Caco-2 (cell line): ENCODE measurements around the gene RAPGEFL1. TPM values are rescaled to one million over a fixed set of nuclear protein-coding genes. Genes with fewer than 3 reads are reported as not detected.

ENCODE experiments used
- Bru-seq: library from RNA; stranded (reverse); fragments of 400-500 nt; gene quantifications from one replicate; lab custom pipeline; 2021; lab: Mats Ljungman, UMichigan
- BruChase-seq, 2 experiments: library from RNA; stranded (reverse); fragments of 400-500 nt; gene quantifications; one replicate each; lab custom pipeline; 2021; lab: Mats Ljungman, UMichigan
- BruUV-seq: library from RNA; stranded (reverse); fragments of 400-500 nt; replicated peaks from 2 replicates; lab custom pipeline; 2021; lab: Mats Ljungman, UMichigan
- CTCF ChIA-PET: fragments of 300-600 bp; sonication (Branson Sonifier 250); formaldehyde crosslinking; loops from one replicate; lab custom pipeline; 2022; ENCODE audit warnings: antibody characterized with exemption; lab: Charles Lee
- POLR2A ChIA-PET: fragments of 300-600 bp; sonication (Branson Sonifier 250); formaldehyde crosslinking; loops from one replicate; lab custom pipeline; 2022; ENCODE audit warnings: antibody characterized with exemption; lab: Charles Lee
- DNase-seq, 2 experiments: peaks; one replicate each; pipeline versions ENCODE4 v3.0.0 to v3.0.0-alpha.2; 2020 to 2022
- H3K27me3 ChIP-seq: replicated peaks from 2 replicates; pipeline ENCODE4 v1.6.0; 2011; ENCODE audit warnings: low read length; ENCODE audit not compliant: control insufficient read depth, insufficient read depth
- H3K36me3 ChIP-seq: 2 replicates; pipeline ENCODE4 v1.5.1; 2011; ENCODE audit warnings: low read length; ENCODE audit not compliant: control insufficient read depth, insufficient read depth
- H3K4me1 ChIP-seq: fragments of 250-450 bp; sonication (Bioruptor Pico); 2 replicates; pipeline ENCODE4 v1.5.1; 2020; ENCODE audit warnings: mild to moderate bottlenecking
- H3K4me3 ChIP-seq: 2 replicates; pipeline ENCODE4 v1.5.1; 2011; ENCODE audit warnings: low read depth, mild to moderate bottlenecking, control low read depth, low read length
- H3K9me3 ChIP-seq: fragments of 250-450 bp; sonication (Bioruptor Pico); 2 replicates; pipeline ENCODE4 v1.5.1; 2020; ENCODE audit warnings: mild to moderate bottlenecking, moderate library complexity
- H3K27ac Mint-ChIP-seq: one replicate; pipeline ENCODE4 v1.8.0; 2022; ENCODE audit warnings: mixed read lengths; ENCODE audit not compliant: unreplicated experiment
- H3K27me3 Mint-ChIP-seq: one replicate; pipeline ENCODE4 v1.8.0; 2022; ENCODE audit warnings: mixed read lengths; ENCODE audit not compliant: insufficient read depth, unreplicated experiment
- H3K36me3 Mint-ChIP-seq: one replicate; pipeline ENCODE4 v1.8.0; 2022; ENCODE audit warnings: mild to moderate bottlenecking, mixed read lengths; ENCODE audit not compliant: insufficient read depth, unreplicated experiment
- H3K4me1 Mint-ChIP-seq: one replicate; pipeline ENCODE4 v1.8.0; 2022; ENCODE audit warnings: low read depth, mixed read lengths; ENCODE audit not compliant: unreplicated experiment
- H3K4me3 Mint-ChIP-seq: one replicate; pipeline ENCODE4 v1.8.0; 2022; ENCODE audit warnings: mild to moderate bottlenecking, moderate library complexity, mixed read lengths; ENCODE audit not compliant: unreplicated experiment
- H3K9me3 Mint-ChIP-seq: one replicate; pipeline ENCODE4 v1.8.0; 2022; ENCODE audit warnings: mixed read lengths; ENCODE audit not compliant: unreplicated experiment
- intact Hi-C: fragments of 100-400 bp; cut with micrococcal nuclease; formaldehyde crosslinking; loops from one replicate; pipeline ENCODE4 v1.10.0; 2022; ENCODE audit not compliant: unreplicated experiment
- long read RNA-seq: library from polyadenylated mRNA; stranded (forward); transcript quantifications from one replicate; pipeline ENCODE4 v2.0.0, GENCODE V29; 2022
- total RNA-seq: library from RNA; stranded (reverse); gene quantifications from 2 replicates; pipeline ENCODE4 v1.2.3, GENCODE V29; 2022
- TF ChIP-seq, protein P1 (sequence below), 2 experiments: fragments of 200-600 bp in 1 of 2; IDR thresholded peaks; 1 replicate in 1 of 2; 2 replicates in 1 of 2; pipeline versions ENCODE4 v1.5.1 to v1.8.0; 2011 to 2022; ENCODE audit warnings: antibody characterized with exemption in 1 of 2, control low read depth in 1 of 2, inconsistent platforms in 1 of 2, low read depth in 1 of 2, low read length in 1 of 2, mild to moderate bottlenecking in 1 of 2, moderate library complexity in 1 of 2; ENCODE audit not compliant: insufficient read depth in 1 of 2, severe bottlenecking in 1 of 2, unreplicated experiment in 1 of 2

RAPGEFL1 gene
- total RNA-seq (13.2 and 15.0 TPM in 2 replicates), Bru-seq, nascent RNA (percentile 56 among the genes with signal in this experiment), BruChase-seq, experiment 1, labeled RNA remaining after a 2-hour chase (percentile 64 among the genes with signal in this experiment), BruChase-seq, experiment 2, labeled RNA remaining after a 6-hour chase (percentile 70 among the genes with signal in this experiment)
- long read RNA-seq, full-length matches to known transcripts = 1 of 7 reads
- long read RNA-seq, partial matches to known transcripts = 6 of 7 reads
- long read RNA-seq, other reads (novel, unspliced or antisense) = 0 of 7 reads

- no peaks in the 10 kb centered on the region for H3K27me3 Mint-ChIP-seq
- peaks cover 15% of the 10 kb centered on the region for H3K4me1 ChIP-seq
- H3K27me3 ChIP-seq = no peaks in the 10 kb centered on the region
- BruUV-seq = no TSS peak
- ChIA-PET POLR2A (no interaction called here), CTCF (interaction anchor here (0.6 to 1.0 kb wide), 3 partner anchors 9 to 162 kb away, joined by 3 to 6 read pairs (median 3); partner anchors contain the start of gene CSF3)
- peaks cover 3% of the 10 kb centered on the region for H3K36me3 ChIP-seq
- H3K4me1 Mint-ChIP-seq = peaks cover 21% of the 10 kb centered on the region
- TF ChIP-seq, protein P1, sequence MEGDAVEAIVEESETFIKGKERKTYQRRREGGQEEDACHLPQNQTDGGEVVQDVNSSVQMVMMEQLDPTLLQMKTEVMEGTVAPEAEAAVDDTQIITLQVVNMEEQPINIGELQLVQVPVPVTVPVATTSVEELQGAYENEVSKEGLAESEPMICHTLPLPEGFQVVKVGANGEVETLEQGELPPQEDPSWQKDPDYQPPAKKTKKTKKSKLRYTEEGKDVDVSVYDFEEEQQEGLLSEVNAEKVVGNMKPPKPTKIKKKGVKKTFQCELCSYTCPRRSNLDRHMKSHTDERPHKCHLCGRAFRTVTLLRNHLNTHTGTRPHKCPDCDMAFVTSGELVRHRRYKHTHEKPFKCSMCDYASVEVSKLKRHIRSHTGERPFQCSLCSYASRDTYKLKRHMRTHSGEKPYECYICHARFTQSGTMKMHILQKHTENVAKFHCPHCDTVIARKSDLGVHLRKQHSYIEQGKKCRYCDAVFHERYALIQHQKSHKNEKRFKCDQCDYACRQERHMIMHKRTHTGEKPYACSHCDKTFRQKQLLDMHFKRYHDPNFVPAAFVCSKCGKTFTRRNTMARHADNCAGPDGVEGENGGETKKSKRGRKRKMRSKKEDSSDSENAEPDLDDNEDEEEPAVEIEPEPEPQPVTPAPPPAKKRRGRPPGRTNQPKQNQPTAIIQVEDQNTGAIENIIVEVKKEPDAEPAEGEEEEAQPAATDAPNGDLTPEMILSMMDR (IDR thresholded peaks at IDR 0.05; ENCODE audit: insufficient read depth in 1 of 2, low read depth in 1 of 2, low read length in 1 of 2, severe bottlenecking in 1 of 2, unreplicated experiment in 1 of 2) = no peak
- no peaks in the 10 kb centered on the region for H3K9me3 ChIP-seq
- H3K27ac Mint-ChIP-seq = peak within 1 kb of the TSS; percentile 76
- no peaks in the 10 kb centered on the region for H3K9me3 Mint-ChIP-seq
- H3K36me3 Mint-ChIP-seq = peaks cover 49% of the 10 kb centered on the region
- intact Hi-C loops = loop anchor here (2.0 kb wide), 1 partner anchor 65 kb away; no protein-coding TSS in a partner anchor
- H3K4me3 Mint-ChIP-seq = peak within 1 kb of the TSS; percentile 73
- H3K4me3 ChIP-seq = peak within 1 kb of the TSS; percentile 68
- DNase-seq = peak; percentile 82 to 86
Measured at GRCh38 chr17:40177275-40177874, at the start of gene RAPGEFL1. Gene RAPGEFL1, plus strand, starts transcription at chr17:40177470. Its CDS starts 392 bp downstream, at chr17:40177862.

DNA sequence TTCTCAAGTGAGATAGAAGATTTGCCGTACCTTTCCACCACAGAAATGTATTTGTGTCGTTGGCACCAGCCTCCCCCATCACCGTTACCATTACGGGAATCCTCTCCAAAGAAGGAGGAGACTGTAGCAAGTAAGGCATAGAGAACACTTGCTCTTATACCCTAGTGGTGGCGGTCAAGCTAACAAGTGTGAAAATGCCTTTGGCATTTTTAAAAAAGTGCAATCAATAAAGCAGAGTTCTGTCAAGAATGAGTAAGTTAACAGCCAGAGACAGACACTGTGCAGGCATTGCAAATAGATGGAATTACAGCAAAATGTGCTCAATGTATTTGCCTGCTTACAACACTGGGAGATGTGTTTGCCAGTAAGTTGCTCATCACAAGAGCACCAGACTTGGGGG is 47.8 kb upstream of the RAPGEFL1 start:
- Histone ChIP-seq H3K27me3 (no peaks in the 10 kb centered on the region), H3K36me3 (peaks cover 13% of the 10 kb centered on the region), H3K4me3 (no peak overlapping the region), H3K4me1 (peaks cover 21% of the 10 kb centered on the region), H3K9me3 (no peaks in the 10 kb centered on the region)
- Mint-ChIP-seq H3K4me3 (no peak overlapping the region), H3K36me3 (peaks cover 93% of the 10 kb centered on the region), H3K27ac (no peak overlapping the region), H3K4me1 (peaks cover 36% of the 10 kb centered on the region), H3K27me3 (no peaks in the 10 kb centered on the region), H3K9me3 (no peaks in the 10 kb centered on the region)
- TF ChIP-seq, protein P1 (IDR thresholded peaks at IDR 0.05; ENCODE audit: insufficient read depth in 1 of 2, low read depth in 1 of 2, low read length in 1 of 2, severe bottlenecking in 1 of 2, unreplicated experiment in 1 of 2) = no peak
- intact Hi-C loops = no loop called here
- peak in 1 of 2 experiments; percentile 24 for DNase-seq
- CTCF ChIA-PET = no interaction called here
- POLR2A ChIA-PET = no interaction called here
- BruUV-seq = TSS peak; percentile 12

- CTCF ChIA-PET = no interaction called here
- peak overlapping the region; percentile 46 for H3K27ac Mint-ChIP-seq
Measured at GRCh38 chr17:40130352-40131042, 46.8 kb upstream of the RAPGEFL1 start.

More at GRCh38 chr17:40130352-40131042, 46.8 kb upstream of the RAPGEFL1 start:
- H3K4me1 Mint-ChIP-seq = peaks cover 37% of the 10 kb centered on the region
- peak in 1 of 2 experiments; percentile 33 for DNase-seq
- H3K4me3 Mint-ChIP-seq = no peak overlapping the region
- TF ChIP-seq, protein P1 (IDR thresholded peaks at IDR 0.05; ENCODE audit: insufficient read depth in 1 of 2, low read depth in 1 of 2, low read length in 1 of 2, severe bottlenecking in 1 of 2, unreplicated experiment in 1 of 2) = no peak
- H3K27me3 ChIP-seq = no peaks in the 10 kb centered on the region
- H3K36me3 ChIP-seq = peaks cover 14% of the 10 kb centered on the region
- H3K36me3 Mint-ChIP-seq = peaks cover 99% of the 10 kb centered on the region
- no peaks in the 10 kb centered on the region for H3K9me3 ChIP-seq
- no TSS peak for BruUV-seq
- no peak overlapping the region for H3K4me3 ChIP-seq
- no peaks in the 10 kb centered on the region for H3K9me3 Mint-ChIP-seq
- H3K4me1 ChIP-seq = peaks cover 17% of the 10 kb centered on the region
- POLR2A ChIA-PET = interaction anchor here (0.6 to 0.7 kb wide), 2 partner anchors 10 to 17 kb away, joined by 4 read pairs; partner anchors contain the start of gene CASC3
- intact Hi-C loops = no loop called here
- no peaks in the 10 kb centered on the region for H3K27me3 Mint-ChIP-seq
